HepG2 (cell line): ENCODE data around the gene CLEC16A. TPM values are rescaled to one million over a fixed set of nuclear protein-coding genes. Genes with fewer than 3 reads are reported as not detected.

Experiments used
- DMAP1 ChIP-seq: IDR thresholded peaks from 2 replicates; pipeline ENCODE4 v1.6.1; 2016
- HNRNPK ChIP-seq: fragments of 200-400 bp; formaldehyde crosslinking; IDR thresholded peaks from 2 replicates; pipeline ENCODE4 v1.6.1; 2018; ENCODE audit warnings: low read length, low read depth, moderate library complexity, mild to moderate bottlenecking; ENCODE audit not compliant: poor library complexity, severe bottlenecking
- KDM5A ChIP-seq: fragments of 200-600 bp; sonication (generic); IDR thresholded peaks from 2 replicates; pipeline ENCODE4 v1.7.0; 2018; ENCODE audit warnings: antibody characterized with exemption, mild to moderate bottlenecking, low read length, borderline replicate concordance
- MAFF ChIP-seq: IDR thresholded peaks from 2 replicates; pipeline ENCODE4 v1.6.1; 2011; ENCODE audit warnings: low read depth, low read length, improper control_type of control experiment
- MED8 ChIP-seq: sonication (generic); formaldehyde crosslinking; IDR thresholded peaks from 2 replicates; pipeline ENCODE4 v1.8.1; 2023; ENCODE audit warnings: mild to moderate bottlenecking, missing genetic modification reagents; ENCODE audit not compliant: insufficient replicate concordance
- NR2C2 ChIP-seq: sonication (generic); formaldehyde crosslinking; IDR thresholded peaks from 2 replicates; pipeline ENCODE4 v1.4.0; 2020; ENCODE audit warnings: missing genetic modification reagents, mild to moderate bottlenecking, moderate library complexity, borderline replicate concordance
- PITX1 ChIP-seq: sonication (generic); formaldehyde crosslinking; IDR thresholded peaks from 2 replicates; pipeline ENCODE4 v1.5.1; 2020; ENCODE audit warnings: mild to moderate bottlenecking, missing genetic modification reagents
- REXO4 ChIP-seq: sonication (generic); formaldehyde crosslinking; IDR thresholded peaks from 2 replicates; pipeline ENCODE4 v1.8.0; 2022; ENCODE audit warnings: missing genetic modification reagents, mild to moderate bottlenecking, borderline replicate concordance
- SIX4 ChIP-seq: sonication (generic); formaldehyde crosslinking; IDR thresholded peaks from 2 replicates; pipeline ENCODE4 v1.4.0; 2020; ENCODE audit warnings: missing genetic modification reagents
- polyA plus RNA-seq, 8 experiments: library from polyadenylated mRNA; depleted of rRNA in 3 of 8; stranded (reverse) in 7 of 8; unstranded in 1 of 8; fragments of >200 nt; fragmentation: Illumina TruSeq in 4 of 8; extraction: Trizol in 4 of 8; gene quantifications; 2 replicates each; pipeline versions ENCODE4 v1.2.1 to v1.2.3, GENCODE V29; 2011 to 2016; ENCODE audit warnings: low read depth in 4 of 8, missing spikeins in 1 of 8, mixed read lengths in 1 of 8; ENCODE audit not compliant: insufficient read depth in 1 of 8
- total RNA-seq, 5 experiments: library from RNA; depleted of rRNA; stranded (reverse); fragments of >200 nt; fragmentation: Illumina TruSeq; extraction: Trizol; gene quantifications; 2 replicates each; pipeline ENCODE4 v1.2.3, GENCODE V29; 2016; ENCODE audit warnings: low read depth in 1 of 5
- TF ChIP-seq, protein P1 (sequence below): sonication (generic); formaldehyde crosslinking; IDR thresholded peaks from 2 replicates; pipeline ENCODE4 v1.4.0; 2020; ENCODE audit warnings: missing genetic modification reagents
- TF ChIP-seq, protein P2 (sequence below): sonication (generic); formaldehyde crosslinking; IDR thresholded peaks from 2 replicates; pipeline ENCODE4 v1.4.0; 2020; ENCODE audit warnings: mild to moderate bottlenecking, missing genetic modification reagents
- TF ChIP-seq, protein P3 (sequence below): sonication (generic); formaldehyde crosslinking; IDR thresholded peaks from 2 replicates; pipeline ENCODE4 v1.9.0; 2021; ENCODE audit warnings: missing genetic modification reagents, mild to moderate bottlenecking, borderline replicate concordance
- TF ChIP-seq, protein P4 (sequence below): sonication (generic); formaldehyde crosslinking; IDR thresholded peaks from 2 replicates; pipeline ENCODE4 v1.4.0; 2020; ENCODE audit warnings: mild to moderate bottlenecking, missing genetic modification reagents

CLEC16A gene
- total and polyA plus RNA-seq, 2 of the 13 experiments (the other 11 are each of a cell fraction or from before 2014, with no cell fraction given): 8.5 to 10.3 TPM

DNA sequence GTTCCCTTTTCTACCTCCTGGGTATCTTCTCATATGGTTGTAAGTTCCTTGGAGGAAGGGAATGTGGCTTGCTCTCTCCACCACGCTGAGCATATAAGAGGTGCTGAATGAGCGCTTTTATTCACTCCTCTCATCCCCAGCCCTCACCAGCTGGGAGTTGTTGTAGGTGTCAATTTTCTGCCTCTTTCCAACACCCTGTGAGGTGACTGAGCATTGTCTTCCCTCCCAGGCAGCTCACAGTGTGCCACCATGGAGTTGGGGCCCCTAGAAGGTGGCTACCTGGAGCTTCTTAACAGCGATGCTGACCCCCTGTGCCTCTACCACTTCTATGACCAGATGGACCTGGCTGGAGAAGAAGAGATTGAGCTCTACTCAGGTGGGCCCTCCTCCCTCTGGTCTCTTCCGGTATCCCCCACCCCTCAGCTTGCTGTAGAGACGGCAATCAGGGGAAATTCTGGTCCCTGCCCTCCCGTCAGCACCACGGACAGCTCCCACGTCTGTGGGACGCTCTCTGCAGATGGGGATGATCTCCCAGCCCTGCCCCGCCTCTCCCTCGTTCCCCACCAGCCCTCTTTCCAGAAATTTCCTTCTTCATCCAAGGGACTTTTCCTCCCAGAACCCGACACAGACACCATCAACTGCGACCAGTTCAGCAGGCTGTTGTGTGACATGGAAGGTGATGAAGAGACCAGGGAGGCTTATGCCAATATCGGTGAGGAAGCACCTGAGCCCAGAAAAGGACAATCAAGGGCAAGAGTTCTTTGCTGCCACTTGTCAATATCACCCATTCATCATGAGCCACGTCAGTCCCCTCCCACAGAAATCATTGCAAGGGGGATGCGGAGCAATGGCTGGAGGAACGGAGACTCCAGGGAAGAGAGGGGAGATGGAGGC, 49.1 kb upstream of the CLEC16A start (continued):
- TF ChIP-seq, protein P1, sequence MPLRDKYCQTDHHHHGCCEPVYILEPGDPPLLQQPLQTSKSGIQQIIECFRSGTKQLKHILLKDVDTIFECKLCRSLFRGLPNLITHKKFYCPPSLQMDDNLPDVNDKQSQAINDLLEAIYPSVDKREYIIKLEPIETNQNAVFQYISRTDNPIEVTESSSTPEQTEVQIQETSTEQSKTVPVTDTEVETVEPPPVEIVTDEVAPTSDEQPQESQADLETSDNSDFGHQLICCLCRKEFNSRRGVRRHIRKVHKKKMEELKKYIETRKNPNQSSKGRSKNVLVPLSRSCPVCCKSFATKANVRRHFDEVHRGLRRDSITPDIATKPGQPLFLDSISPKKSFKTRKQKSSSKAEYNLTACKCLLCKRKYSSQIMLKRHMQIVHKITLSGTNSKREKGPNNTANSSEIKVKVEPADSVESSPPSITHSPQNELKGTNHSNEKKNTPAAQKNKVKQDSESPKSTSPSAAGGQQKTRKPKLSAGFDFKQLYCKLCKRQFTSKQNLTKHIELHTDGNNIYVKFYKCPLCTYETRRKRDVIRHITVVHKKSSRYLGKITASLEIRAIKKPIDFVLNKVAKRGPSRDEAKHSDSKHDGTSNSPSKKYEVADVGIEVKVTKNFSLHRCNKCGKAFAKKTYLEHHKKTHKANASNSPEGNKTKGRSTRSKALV: 0 out of 2 replicates have a peak, but pooled peaks have one; percentile 40
- TF ChIP-seq KDM5A (no peak), DMAP1 (no peak; the same call in 1 of the 2 replicates), PITX1 (no peak; the same call in 1 of the 2 replicates), NR2C2 (CRISPR knock-in tag) (no peak), SIX4 (peak; percentile 88; the same call in 1 of the 2 replicates), MED8 (CRISPR knock-in tag) (no peak), MAFF (no peak), HNRNPK (no peak), REXO4 (CRISPR knock-in tag) (no peak)
- TF ChIP-seq, protein P2, sequence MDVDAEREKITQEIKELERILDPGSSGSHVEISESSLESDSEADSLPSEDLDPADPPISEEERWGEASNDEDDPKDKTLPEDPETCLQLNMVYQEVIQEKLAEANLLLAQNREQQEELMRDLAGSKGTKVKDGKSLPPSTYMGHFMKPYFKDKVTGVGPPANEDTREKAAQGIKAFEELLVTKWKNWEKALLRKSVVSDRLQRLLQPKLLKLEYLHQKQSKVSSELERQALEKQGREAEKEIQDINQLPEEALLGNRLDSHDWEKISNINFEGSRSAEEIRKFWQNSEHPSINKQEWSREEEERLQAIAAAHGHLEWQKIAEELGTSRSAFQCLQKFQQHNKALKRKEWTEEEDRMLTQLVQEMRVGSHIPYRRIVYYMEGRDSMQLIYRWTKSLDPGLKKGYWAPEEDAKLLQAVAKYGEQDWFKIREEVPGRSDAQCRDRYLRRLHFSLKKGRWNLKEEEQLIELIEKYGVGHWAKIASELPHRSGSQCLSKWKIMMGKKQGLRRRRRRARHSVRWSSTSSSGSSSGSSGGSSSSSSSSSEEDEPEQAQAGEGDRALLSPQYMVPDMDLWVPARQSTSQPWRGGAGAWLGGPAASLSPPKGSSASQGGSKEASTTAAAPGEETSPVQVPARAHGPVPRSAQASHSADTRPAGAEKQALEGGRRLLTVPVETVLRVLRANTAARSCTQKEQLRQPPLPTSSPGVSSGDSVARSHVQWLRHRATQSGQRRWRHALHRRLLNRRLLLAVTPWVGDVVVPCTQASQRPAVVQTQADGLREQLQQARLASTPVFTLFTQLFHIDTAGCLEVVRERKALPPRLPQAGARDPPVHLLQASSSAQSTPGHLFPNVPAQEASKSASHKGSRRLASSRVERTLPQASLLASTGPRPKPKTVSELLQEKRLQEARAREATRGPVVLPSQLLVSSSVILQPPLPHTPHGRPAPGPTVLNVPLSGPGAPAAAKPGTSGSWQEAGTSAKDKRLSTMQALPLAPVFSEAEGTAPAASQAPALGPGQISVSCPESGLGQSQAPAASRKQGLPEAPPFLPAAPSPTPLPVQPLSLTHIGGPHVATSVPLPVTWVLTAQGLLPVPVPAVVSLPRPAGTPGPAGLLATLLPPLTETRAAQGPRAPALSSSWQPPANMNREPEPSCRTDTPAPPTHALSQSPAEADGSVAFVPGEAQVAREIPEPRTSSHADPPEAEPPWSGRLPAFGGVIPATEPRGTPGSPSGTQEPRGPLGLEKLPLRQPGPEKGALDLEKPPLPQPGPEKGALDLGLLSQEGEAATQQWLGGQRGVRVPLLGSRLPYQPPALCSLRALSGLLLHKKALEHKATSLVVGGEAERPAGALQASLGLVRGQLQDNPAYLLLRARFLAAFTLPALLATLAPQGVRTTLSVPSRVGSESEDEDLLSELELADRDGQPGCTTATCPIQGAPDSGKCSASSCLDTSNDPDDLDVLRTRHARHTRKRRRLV (CRISPR knock-in tag): peak; percentile 50; the same call in 1 of the 2 replicates
- TF ChIP-seq, protein P3, sequence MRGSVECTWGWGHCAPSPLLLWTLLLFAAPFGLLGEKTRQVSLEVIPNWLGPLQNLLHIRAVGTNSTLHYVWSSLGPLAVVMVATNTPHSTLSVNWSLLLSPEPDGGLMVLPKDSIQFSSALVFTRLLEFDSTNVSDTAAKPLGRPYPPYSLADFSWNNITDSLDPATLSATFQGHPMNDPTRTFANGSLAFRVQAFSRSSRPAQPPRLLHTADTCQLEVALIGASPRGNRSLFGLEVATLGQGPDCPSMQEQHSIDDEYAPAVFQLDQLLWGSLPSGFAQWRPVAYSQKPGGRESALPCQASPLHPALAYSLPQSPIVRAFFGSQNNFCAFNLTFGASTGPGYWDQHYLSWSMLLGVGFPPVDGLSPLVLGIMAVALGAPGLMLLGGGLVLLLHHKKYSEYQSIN (CRISPR knock-in tag): 0 out of 2 replicates have a peak, but pooled peaks have one; percentile 67
- TF ChIP-seq, protein P4, sequence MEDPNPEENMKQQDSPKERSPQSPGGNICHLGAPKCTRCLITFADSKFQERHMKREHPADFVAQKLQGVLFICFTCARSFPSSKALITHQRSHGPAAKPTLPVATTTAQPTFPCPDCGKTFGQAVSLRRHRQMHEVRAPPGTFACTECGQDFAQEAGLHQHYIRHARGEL (CRISPR knock-in tag): no peak
